Measurements from ENCODE around the gene PNPLA3.
A peak's percentile ranks its signal among the peaks of the same experiment; 100 is the strongest.

Gene PNPLA3

DNA sequence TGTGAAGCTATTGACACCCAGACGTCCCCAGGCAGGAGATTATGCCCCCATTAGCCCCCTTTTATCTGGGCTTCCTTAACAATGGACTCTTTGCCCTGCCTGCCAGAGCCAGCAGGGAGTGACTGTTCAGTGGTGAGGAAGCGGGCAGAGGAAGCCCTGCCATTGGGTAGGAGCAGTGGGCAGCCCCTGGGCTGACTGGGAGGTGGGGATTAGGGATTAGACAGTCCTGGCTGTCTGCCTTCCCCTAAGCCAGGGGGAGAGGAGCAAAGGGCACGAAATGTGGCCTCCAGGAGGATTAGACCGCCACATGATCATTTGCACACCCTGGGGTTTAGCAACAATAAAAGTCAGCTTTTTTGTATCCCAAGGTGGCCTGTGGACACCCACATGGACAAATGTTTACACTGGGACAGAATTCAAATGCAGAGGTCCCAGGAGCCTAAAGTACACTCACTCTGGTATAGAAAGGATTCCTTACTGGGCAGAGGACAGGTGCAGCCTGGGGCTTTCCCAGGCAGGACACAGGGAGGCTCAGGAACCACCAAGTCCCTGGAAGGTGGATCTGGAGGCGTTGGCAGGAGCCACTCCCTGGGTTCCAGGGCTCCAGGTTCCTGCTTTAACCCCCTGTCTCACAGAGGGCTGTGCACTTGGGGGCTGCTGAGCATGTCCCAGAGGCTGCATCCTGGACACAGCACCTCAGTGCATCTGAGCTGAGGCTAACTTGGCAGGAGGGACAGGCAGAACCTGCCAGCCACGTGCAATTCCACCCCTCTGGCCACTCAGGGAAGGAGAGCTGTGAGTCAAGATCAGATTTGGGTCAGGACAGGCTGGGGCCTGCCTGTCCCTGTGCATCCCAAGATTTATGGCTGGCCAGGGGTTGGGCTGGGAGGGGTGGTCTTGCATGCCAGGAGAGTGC lies 2.1 kb downstream of the PNPLA3 start:
- DNase-seq (ENCODE audit: low spot score) = no peak

DNA sequence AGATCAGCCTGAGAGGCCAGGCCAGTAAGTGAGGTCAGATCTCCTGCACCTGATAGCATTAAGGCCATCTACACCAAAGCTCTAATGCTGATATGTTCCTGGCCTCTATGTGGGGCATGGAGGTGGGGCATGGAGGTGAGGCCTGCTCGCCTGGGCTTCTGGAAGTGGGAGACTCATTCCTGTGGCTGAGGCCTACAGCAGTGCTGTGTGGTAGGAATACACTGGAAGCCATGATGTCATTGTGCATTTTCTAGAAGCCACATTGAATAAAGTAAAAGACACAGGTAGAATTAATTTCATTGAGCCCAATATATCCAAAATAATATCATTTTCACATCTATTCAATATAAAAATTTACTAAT lies 2.7 kb downstream of the PNPLA3 start:
- no peak for DNase-seq (ENCODE audit: low spot score)

GRCh38 chr22:43928468-43928867 lies 4.9 kb downstream of the PNPLA3 start:
- no peak for DNase-seq (ENCODE audit: low spot score)

- DNase-seq (ENCODE audit: low spot score) = no peak
Observed at GRCh38 chr22:43928908-43929307, 5.3 kb downstream of the PNPLA3 start.

- DNase-seq (ENCODE audit: low spot score) = no peak
Observed at GRCh38 chr22:43931771-43932170, 8.2 kb downstream of the PNPLA3 start.

DNA sequence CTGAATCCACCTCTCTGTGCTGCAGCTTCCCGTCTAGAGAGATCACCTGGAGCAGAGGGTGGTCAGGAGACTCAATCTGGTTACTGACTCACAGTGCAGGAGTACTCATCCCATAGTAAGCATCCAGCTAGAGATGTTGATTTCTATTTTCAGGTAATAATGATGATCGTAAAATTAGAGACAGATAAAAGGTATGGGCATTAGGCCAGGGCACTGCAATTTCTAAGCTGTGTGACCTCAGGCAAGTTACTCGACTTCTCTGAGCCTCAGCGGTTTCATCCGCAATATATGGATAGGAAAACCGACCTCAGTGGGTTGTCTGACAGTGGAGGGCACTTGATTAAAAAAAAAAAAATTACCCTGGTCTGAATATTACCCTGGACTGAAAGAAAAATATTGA lies 17.8 kb downstream of the PNPLA3 start:
- DNase-seq (ENCODE audit: low spot score) = no peak

DNA sequence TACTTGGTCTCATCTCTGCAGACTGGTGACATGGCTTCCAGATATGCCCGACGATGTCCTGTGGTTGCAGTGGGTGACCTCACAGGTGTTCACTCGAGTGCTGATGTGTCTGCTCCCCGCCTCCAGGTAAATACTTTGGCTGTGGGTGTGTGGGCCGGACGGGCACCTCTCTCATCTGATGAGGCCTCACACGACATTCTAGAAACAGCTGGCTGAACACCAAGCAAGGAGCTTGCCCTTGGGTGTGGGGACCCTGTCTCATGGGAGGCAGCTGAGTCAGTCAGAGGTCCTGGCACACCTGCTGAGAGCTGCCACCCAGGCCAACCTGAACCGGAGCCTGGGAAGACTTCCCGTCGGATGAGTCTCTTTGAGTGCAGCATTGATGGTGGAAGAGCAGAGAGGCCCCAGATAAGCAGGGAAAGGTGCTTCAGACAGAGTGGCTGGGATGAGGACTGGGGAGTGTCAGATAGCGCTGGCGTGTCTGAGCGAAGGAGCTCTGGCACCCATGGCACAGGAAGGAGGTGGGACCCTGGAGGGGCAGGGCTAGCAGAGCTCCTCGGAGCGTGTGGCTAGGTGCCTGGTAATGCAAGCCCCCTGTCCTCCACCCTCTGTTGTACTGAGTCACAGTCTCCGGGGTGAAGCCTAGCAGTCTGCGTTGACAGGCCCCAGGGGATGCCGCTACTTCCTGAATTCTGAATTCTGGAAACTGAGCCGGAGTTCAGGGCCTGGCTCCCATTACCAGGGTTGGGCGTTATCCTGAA lies 21.2 kb downstream of the PNPLA3 start:
- DNase-seq (ENCODE audit: low spot score) = no peak

GRCh38 chr22:43945632-43946383 lies 22.2 kb downstream of the PNPLA3 start:
- DNase-seq (ENCODE audit: low spot score) = peak; percentile 35

DNA sequence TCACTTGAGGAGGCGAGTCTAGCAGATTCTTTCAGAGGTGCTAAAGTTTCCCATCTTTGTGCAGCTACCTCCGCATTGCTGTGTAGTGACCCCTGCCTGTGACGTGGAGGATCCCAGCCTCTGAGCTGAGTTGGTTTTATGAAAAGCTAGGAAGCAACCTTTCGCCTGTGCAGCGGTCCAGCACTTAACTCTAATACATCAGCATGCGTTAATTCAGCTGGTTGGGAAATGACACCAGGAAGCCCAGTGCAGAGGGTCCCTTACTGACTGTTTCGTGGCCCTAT lies 22.7 kb downstream of the PNPLA3 start:
- no peak for DNase-seq (ENCODE audit: low spot score)

DNA sequence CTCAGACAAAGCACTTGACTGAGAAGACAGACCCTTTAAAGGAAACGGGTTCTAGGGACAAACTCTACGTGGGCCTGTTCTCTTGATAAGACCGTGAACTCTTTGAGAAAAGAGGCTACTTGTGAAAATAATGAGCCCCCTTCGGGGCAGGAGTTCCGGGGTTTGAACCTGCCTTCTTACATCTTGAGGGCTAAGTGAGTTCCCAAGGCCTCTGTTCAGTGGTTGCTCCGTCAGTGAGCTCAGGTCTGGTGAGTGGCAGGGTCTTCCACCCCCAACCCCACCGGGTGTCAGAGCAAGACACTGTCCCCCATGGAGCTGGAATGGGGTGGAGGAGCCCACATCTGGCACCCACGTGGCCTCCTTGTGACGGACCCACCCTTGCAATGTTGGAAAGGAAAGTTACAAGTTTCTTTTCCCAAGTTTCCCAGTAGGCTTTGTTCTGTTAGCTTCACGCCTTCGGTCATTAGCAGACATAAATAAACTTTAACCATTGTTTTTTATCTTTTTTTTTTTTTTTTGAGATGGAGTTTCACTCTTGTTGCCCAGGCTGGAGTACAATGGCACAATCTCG lies 25.3 kb downstream of the PNPLA3 start:
- DNase-seq (ENCODE audit: low spot score) = no peak

DNA sequence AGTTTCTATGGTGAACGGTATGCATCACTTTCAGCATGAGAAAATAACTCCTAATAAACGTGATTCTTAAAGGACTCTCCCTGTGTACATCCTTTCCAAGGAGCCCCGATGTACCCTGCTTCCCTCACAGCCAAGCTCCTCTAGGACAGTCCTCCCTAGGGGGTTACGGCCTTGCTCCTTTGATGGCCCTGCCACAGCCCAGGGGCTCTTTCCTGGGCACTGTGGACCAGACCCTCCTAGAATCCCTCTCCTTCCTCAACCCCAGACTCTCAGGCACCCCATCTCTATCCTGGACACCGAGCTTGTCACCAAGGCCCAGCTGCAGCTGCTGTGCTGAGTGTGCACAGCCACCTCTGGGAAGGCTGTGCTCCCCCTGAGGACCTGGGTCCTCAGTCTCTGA lies 27.8 kb downstream of the PNPLA3 start:
- DNase-seq (ENCODE audit: low spot score) = no peak

DNA sequence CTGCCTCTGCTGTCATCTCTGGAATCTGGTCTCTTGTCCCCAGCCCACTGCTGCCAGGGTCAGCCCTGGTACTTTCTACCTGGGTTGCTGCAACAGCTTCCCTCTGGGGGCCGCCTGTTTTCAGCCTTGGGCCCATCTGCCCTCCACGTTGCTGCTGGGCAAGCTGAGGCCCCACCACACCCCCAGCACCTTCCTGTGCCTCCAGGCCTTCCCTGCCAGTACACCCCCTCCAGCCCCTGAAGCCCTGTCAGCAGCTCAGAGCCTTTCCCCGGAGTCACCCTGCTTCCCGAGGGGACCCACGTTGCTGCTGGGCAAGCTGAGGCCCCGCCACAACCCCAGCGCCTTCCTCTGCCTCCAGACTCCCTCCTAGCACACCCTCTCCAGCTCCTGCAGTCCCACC lies 28.4 kb downstream of the PNPLA3 start:
- no peak for DNase-seq (ENCODE audit: low spot score)

DNA sequence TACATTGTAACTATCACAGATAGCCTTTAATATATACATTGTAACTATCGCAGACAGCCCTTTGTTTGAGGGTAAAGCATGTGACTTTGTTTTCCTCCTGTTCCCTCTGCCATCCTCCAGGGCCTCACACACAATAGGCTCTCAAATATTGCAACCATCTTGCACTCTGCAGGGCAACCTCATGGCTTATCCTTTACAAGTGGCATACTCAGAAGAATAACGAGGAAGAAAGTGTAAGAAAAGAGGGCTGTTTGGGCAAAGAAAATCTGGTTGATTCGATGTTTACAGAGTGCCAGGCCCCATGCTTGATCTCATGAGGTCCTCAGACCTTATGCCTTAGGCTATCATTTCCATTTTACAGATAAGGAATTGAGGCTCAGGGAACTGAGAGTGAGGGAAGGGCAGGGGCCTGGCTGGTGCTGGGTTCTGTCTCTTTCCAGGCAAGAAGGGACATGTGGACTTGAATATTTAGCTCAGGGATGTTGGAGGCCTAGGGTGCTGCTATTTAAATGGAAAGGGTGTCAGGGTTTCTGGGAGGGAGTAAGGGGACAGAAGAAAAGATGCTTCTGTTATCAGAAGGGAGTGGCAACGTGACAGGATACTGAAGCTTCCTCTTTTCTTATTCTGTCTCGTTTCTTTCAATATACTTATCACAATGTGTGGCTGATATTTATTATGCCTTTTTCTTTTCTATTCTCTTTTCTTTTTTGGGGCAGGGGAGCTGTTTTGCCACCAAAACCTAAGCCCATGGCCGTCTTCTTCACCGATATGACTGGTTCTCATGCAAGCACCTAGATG lies 30.6 kb downstream of the PNPLA3 start:
- DNase-seq (ENCODE audit: low spot score) = no peak

DNA sequence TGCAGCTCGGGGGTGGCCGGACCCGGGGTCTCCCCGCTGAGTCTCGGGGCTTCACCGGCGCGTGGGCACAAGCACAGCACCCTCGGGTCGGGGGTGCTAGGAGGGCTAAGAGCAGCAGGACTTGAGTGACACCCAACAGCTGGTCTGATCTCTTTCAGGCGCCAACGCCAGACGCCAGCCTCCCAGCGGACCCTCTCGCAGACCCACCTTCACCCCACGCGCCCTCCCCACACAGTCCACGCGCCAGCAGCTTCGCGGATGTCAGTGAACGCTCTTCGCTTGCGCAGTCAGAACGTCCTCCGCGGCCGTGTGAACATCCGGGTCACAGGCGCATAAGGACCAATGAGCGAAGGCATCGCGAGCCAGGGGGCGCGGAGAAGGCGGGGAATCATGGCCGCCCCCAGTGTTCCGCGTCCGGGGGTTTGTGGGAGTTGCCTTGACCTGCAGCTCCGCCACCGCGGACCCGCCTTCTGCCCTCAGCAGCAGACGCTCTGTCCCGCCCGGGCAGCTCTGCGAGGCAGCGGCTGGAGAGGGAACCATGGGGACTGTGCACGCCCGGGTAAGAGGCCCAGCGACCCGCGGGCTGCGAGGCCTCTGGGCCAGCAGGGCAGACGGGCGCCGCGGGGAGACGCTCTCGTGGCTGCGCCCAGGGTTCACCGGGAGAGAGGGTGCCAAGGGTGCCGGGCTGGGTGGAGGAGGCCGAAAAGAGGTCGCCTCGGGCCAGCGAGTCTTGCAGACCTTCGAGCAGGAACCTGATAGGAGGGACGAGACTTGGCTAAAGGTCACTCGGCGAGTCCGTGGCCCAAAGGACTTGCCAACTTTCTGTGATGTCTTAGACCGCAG lies 31.7 kb downstream of the PNPLA3 start, which contains the start of gene SAMM50:
Gene SAMM50 (plus strand): TSS at position 403 of the 843 bp plus-strand sequence. CDS start 136 bp downstream, at position 539.
- peak; percentile 92 for DNase-seq (ENCODE audit: low spot score)

GRCh38 chr22:43955883-43956782 lies 32.5 kb downstream of the PNPLA3 start:
- DNase-seq (ENCODE audit: low spot score) = no peak

GRCh38 chr22:43956805-43957463 lies 33.3 kb downstream of the PNPLA3 start:
- no peak for DNase-seq (ENCODE audit: low spot score)

DNA sequence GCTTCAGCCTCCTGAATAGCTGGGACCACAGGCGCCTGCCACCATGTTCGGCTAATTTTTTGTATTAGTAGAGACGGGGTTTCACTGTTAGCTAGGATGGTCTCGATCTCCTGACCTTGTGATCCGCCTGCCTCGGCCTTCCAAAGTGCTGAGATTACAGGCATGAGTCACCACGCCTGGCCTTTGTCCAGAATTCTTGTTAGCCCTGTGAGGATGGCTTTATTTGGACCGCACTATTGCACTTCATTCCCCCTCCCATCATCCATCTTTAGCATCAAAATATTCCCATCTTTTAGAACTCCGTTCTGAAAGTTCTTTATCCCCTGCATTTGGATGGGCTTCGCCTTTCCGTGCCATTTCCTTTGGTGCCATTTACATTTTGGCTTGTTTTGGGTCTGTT lies 34.3 kb downstream of the PNPLA3 start:
- no peak for DNase-seq (ENCODE audit: low spot score)

GRCh38 chr22:43964314-43964857 lies 40.8 kb downstream of the PNPLA3 start:
- no peak for DNase-seq (ENCODE audit: low spot score)

DNA sequence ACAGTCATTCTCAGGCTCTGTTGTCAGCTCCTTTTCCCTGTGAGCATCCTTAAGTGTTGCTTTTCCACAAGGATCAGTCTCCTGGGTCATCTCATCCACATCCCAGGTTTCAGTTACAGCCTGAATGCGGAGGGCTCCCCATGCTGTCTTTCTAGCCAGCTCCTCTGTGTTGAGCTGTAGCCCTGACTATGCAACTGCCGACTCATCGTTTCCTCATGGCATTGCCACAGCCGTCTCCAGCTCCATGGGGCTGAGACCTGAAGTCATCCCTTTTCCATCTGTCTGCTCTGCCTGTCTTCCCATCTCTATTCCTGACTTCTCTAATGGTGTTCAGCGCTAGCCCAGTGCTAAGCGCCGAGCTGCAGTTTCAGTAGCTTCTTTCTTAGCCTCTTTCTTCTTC lies 43.5 kb downstream of the PNPLA3 start:
- no peak for DNase-seq (ENCODE audit: low spot score)

Measured in globus pallidus (tissue), 1 donor.